Activated CD4-positive, alpha-beta T cell treated with anti-CD3 and anti-CD28 coated beads for 48 hours (primary cell): ENCODE results near the gene CCDC12.

ENCODE experiments used
- DNase-seq: peaks from one replicate; pipeline ENCODE4 v3.0.0-alpha.2; 2020

Gene CCDC12

DNA sequence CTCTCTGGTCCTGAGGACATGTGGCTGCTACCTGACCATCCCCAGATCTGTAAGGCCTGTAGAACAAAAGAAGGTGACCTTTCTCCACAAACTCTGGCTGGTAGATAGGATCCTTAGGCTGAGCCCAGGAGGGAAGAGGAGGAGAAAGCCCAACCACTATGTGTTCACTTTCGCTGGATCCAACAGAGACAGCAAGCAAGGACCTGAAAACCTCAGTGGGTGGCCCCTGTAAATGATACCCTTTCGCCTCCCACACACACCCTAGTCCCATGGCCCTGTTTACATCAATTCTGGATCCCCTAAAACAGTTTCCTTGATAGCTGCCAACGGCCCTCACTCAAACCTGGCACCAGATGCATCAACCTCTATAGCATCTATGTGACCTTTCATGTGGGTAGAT, 22.4 kb downstream of the CCDC12 start:
- no peak for DNase-seq

DNA sequence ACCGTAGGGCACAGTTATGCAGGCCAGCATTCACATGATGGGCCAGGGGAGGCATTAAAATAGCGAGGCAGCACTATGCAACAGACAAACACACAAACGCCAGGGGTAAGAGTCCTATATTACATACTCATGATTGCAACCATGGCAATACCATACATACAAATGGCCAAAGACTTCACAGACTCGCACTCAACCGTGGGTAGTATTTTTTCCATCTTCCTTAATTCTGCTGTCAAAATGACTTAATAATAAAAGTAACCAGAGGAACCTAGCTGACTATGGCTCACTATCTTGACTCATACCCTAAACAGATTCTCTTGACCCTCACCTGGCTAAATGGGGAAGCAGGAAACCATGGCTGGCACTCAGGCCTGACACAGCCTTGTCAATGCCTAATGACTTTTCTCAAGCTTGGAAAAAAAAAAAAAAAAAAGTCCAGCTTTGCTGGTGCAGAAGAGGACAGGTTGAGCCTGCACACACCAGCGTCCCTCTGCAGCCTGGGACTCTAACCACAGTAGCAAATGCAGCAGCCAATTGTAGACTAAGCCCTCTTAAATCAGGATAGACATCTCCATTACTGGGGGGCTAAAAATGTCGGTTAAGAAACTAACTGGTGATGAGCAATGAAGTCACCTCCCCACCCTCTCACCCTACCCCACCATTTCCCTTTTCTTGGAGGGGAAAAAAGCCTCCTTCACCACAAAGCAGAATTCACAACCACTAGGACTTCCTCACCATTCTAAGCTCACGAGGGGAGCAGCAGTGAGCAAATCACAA, 23.1 kb downstream of the CCDC12 start:
- DNase-seq, result no peak

DNA sequence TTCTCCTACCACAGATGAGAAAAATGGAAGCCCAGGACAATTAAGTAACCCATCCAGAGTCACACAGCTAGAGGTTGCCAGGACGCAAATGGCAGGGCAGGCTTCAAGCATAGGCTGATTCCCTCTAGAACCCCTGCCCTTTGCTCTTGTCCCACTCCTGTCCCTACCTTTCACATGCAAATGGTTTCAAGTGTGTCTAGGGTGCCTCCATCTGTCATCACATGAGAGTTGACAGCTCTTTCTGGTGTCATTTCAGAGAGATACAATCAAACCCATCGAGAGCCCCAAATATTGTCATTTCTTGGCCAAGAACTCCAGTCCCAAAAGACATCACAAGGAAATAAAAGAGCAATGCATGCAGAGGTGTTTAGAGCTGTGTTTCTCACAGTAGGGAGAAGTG, 23.7 kb downstream of the CCDC12 start:
- DNase-seq, result no peak

DNA sequence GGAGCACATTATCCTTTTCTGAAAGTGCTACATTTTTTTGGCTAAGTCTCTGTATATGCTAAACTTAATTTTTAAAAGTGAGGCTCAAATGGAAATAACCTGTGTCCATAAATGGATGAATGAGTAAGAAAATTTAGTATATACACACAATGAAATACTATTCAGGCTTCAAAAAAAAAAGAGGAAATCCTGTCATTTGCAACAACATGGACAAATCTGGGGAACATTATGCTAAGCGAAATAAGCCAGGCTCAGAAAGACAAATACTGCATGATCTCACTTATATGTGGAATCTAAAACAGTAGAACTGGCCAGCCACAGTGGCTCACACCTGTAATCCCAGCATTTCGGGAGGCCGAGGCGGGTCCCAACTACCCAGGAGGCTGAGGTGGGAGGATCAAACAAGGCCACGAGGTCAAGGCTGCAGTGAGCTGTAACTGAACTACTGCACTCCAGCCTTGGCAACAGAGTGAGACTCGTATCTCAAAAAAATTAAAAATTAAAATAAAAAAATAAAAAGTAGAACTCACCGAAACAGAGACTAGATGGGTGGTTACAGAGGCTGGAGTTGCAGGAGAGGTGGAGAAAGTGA, 25.8 kb downstream of the CCDC12 start:
- no peak for DNase-seq

DNA sequence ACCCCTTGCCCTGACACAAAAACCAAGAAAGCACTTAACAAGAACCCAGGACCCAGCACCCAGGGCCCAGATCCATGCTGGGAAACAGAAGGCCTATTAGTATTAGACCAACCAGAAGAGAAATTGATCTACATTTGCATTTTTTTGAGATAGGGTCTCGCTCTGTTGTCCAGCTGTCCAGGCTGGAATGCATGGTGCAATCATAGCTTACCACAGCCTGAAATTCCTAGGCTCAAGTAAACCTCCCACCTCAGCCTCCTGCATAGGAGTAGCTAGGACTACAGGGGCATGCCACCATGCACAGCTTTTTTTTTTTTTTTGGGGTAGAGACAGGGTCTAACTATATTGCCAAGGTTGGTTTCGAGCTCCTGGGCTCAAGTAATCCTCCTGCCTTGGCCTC, 26.4 kb downstream of the CCDC12 start:
- no peak for DNase-seq

DNA sequence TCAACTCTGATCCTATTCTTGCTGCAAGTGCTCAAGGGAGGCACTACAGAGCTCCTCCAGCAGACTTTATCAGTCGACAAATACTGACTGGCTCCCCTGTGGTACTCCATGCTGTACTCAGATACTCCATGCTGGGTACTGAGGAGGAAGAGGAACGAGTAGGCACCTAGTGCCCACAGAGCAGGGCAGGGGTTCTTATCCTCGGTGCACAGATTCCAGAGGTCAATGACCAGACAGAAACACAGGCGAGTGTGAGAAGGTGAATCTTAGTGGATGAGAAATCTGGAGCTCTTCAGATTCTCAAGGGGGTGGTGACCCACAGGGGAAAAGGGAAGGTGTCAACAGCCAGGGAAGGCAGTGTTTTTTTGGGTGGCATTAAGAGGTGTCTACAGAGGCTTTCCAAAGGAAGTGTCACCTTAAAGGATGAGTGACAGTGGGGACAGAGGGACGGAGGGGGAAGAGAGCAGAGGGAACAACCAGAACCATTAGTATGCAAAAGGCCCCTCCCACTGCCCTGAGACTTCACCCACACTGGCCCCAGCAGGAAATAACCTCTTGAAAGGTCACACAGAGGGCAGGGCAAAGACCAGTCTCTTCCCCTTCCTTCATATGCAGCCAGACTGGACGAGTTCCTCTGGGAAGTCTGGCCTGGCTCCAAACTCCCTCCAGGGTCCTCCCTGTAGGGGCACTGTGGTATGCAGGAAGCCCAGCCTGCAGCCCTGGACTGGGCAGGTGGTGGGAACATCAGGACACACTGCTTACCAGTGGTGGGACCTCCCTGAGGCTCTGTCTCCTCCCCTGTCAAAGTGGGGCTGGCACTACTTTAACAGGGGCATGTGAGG, 27.5 kb downstream of the CCDC12 start:
- DNase-seq, result no peak

DNA sequence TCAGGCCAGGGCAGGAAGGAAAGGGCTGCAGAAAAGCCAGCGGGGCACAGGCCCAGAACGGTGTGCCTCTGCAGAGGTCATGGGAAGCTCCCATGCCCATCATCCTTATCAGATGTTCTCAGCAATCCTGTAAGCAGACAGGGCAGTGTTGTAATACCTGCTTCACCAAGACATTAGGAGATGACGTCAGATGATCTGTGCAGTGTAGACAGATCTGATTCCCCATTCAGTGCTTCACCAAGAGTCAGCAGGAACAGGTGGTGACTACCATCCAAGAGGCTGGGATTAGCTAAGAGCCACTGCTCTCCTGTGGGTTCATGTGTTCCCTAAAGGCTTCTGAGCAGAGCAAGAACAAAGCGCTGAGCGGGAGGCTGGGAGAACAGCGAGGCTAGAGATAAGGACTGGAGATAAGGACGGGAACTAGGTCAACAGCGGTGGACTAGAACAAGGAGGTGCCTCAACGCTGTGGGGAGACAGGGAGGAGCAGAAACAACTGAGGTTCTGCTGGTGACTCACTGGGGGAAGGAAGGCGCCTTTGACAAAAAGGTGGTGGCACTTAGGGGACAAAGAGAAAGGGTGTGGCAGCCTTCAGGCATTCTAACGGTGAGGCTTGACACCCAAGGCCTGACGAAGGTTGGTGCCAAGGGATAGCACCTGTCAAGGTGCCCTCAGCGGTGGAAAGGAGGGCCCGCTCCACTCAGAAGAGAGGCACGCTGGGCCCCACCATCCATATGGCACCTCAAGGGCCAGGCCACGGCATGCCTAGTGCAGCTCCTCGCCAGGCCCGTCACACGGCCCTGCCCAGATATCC, 28.4 kb downstream of the CCDC12 start:
- peak; percentile 70 for DNase-seq

DNA sequence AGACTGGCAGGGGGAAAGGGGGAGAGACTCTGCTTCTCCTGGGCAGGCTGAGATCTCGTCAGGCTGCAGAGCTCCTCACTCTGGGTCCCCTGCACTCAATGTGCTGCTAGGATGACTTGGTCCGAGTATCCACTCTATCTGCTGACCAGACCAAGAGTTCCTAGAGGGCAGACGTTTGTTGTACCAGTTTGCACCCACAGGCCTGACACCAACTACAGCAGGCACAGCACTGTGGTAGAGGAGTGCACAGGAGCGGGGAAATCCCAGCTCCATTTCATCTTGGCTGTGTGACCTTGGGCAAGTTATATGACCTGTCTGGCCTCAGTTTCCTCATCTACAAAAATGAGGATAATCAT, 29.0 kb downstream of the CCDC12 start:
- no peak for DNase-seq

DNA sequence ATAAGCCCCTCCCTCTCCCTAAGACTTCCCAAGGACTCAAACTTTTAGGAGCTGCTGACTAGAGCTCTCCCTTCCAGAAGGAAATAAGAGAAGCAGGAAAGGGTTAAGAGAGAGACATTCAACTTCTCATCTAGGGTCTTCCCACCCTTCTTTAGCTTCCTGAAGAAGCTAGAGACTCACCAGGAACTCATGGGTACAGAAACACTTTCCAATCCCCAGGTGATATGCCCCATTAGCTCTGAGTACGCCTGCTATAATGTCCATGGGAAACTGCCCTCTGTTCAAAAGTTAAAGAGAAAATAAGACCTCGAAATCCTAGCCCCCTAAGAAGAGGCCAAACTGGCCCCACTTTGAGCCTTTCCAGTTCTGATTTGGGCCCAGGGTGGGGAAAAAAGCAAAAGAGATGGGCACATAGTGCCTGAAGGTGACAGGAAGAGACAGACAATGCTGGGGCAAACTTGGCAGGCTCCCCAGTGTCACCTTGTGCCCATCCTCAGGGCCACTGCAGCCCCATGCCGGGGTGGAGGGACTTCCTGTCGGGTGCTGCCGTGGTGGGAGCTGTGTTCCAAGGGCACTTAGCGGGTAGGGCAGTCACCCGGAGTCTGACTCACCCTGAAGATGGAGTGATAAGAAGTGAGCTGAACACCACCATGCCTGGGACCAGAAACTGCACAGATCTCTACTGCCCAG, 29.5 kb downstream of the CCDC12 start:
- DNase-seq, result peak; percentile 74

DNA sequence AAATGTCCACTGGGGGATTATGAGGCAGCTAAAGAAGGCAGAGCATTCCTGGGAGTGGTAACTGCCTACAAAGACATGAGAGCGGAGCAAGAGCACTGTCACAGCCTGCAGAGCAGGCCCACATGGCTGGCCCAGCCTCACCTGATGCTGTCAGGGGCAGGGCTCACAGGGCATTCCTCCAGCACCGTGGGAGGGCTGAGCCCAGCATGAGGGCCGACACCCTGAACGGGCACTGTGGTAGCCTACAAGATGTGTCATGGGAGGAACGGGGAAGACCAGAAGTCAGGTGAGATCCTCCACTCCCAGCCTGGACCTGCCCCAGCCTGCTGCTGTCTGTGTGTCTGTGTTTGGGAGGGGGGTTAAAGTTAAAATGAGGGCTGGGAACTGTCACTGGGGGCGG, 30.1 kb downstream of the CCDC12 start:
- DNase-seq, result no peak

DNA sequence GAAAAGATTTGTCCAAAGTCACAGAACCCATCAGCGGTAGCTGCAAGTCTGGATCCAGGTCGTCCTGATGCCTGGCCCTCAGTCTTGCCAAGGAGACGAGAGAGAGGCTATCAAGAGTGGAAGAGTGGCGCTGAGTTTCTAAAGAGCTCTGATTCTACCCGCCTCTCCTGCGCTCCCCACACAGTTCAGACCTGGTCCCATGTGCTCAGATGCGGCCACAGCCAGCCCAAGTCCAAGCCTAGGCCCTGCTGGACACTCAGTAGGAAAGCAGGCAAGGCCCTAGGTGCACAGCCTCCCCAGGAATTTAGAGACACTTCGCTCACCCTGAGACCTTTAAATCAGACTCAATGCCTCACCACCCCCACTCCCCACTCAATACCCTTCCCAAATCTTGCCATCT, 32.4 kb downstream of the CCDC12 start:
- DNase-seq, result no peak

DNA sequence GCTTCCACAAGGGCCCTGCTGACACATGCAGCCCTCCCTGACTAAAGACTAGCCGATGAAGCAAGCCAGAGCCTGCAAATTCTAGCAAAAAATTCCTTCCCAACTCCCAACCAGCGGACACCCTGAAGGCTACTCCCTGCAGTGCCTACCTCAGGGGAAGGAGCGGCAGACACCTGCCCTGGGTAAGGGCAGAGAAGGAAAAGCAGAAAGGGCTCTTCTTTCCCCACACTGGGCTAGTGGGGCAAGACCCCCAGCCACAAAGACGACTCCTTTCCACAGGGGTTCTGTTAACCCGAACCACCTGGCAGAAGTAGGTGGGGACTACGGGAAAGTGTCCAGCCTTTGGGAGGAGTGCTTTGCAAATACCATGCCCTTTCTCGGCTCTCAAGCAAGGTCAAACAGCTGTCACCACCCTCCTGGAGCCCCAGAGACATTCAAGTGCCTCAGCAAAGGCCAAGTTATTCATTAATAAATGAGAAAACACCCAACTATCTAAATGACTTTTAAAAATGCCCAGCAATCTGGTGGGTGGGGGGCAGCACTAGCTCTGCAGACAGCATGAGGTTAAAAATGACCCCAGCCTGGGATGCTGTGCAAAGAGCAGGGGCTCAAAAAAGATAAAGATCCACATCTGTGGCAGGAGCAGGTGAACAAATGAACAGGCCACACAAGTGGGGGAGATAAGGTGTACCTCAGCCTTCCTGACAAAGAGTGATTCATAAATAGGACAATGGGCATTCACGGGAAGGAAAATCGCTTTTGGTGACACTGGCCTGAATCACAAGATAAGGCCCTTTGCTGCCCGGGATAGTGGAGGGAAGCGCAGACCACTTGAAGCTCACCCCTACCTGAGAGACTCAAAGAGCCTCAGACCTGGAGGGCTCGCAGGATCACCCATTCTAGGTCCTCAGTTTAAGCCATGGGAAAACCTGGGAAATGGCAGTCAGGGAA, 33.0 kb downstream of the CCDC12 start:
- DNase-seq, result no peak

DNA sequence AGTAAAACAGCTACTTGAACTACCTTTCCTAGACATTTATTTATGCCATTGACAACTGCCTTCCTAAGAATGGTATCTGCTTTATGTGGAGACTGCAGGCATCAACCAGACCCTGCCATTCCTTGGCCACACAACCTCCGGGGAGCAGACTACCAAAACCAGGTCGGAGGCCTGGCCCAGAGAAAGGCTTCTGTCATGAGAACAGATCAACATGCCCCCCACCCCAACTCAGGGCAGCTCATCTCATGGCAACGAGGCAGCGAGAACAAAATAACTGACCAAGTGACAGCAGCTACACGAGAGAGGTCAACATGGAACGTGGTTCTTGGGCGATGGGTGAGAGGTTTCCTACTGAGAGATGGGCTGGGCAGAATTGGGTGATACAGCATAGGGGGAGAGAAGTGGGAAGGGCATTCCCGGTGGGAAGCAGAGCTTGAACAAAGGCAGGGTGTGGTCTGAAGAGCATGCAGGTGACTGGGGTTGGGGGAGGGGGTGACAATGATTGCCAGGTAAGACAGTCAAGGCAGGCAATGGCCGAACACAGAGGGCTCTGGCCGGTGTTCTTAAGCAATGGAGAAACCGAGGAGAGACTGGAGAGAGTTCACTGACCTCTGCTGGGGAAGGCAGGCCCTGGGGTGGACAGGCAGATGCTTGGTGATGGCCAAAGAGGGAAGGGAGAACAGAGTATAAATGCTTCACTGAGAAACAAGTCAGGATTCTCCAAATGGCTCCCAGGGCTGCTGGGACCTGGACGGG, 33.9 kb downstream of the CCDC12 start:
- no peak for DNase-seq

DNA sequence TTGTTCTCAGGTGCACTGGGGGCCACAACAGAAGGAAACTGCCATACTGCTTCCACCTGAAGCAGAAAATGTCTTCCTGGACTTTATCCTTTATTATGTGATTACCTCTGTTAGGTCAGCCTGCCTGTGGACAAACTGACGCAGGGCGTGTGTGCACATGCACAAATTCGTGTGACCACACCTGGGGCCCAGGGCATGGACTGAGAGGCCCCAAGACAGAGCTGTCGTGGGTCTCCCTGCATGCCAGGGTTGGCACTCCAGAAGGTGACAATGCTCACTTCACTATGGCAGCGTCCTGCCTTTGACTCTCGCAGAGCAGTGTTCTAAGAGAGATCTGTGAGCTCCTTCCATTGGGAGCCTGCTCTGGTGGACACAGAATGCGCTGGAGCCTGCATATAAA, 34.5 kb downstream of the CCDC12 start:
- no peak for DNase-seq

DNA sequence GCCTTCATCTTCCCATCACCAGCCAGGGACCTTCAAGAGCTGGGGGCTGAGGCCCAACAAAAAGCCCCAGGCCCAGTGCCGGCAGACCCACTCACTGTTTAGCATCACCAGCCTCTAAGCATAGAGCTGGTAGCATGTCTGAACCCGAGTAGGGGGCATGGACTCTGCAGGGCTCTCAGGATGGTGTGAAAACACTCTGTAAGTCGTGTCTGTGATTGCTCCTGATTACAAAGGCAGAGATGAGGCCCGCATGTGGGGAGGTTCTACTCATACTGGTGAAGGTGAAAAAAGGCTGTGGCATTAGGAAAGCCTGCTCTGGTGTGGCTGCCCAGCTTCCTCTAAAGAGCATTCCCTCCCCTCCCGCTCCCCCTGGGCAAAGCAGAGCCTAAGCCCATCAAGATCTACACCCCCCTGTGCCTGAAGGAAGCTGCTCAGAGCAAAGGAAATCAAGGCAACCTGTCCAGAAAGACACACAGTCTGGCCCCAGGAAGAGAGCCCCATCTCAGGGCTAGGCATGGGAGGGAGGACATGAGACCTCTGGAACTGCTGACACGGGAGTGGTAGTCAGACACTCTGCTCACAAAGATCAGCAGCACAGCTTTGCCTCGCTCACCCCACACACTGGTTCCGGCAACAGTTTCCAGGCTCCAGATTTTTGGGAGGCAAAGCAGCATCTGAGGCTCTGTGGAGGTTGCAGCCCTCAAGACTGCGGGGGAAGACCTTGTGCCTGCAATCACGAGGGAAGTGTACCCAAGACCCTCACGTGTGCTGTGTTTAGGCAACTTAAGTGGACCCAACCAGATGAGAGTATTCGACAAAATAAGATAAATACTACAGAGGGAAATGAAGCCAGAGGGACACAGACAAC, 36.7 kb downstream of the CCDC12 start:
- no peak for DNase-seq

DNA sequence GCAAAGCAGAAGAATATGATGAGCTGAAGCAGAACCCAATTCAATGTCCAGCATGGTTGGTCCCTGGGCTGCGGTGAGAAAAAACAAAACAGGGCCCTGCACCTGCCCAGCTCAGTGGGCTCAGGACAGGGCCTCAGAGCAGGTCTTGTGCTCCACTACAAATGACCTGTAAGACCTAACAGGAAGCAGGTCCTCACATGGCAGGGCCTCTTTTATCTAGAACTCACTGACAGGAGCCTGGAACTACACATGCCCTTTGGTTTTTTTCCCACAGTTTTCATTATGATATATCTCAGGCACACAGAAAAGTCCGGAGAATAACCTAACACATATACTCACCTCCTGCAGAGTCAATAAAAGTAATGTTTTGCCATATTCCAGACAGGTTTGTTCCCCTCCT, 38.4 kb downstream of the CCDC12 start:
- no peak for DNase-seq

DNA sequence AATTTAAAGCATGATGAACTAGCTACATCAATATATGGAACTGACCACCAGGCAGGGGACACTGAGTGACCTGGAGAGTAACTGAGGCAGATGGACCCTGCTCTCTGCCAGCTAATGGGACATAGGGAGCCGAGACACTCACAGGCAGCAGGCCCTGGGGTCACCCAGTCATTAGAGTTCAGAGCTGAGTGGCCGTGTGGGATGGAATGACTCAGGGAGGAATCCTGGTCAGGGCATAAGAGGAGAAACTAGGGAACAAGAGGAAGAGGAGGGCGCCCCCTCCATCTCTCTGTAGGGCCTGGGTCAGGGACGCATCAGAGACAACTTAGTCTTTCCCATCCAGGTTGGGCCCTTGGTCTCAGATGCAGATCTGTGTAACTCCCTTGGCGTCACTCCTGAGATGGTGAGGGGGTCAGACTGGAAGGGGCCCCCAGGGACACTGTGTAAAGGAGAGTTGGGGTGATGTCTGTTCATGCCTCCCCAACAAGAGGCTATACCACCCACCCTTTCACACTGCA, 39.8 kb downstream of the CCDC12 start:
- no peak for DNase-seq

DNA sequence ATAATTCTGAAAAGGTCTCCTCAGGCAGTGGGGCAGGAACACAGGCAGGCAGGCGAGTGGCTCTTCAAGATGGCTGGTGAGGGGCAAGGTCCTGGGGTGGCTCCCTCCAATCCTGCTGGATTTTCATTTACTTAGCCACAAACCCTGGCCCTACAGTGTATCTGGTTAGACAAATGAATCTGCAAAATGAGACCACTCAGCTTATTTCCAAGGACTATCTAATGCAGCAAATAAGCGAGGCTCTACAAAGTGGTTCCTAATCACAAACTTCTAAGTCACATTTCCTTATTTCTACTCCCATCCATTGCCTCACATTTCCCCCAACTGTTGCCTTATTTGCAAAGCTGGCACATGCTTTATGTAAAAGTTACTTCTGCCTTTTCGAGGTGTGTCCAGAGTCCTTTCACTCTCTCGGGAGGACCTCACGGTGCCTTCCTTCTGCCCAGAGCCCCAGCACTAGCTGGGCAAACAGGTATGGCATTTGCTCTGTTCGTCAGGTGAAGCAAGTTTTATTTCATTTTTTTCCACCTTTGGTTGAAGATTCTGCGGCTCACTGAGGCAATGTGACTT, 40.5 kb downstream of the CCDC12 start:
- no peak for DNase-seq
